ENCODE results near the gene COL13A1. TPM values are rescaled to one million over a fixed set of nuclear protein-coding genes. Genes with fewer than 3 reads are reported as not detected.

COL13A1 gene
- total RNA-seq, 2 donors from 2014 or later: not detected

DNA sequence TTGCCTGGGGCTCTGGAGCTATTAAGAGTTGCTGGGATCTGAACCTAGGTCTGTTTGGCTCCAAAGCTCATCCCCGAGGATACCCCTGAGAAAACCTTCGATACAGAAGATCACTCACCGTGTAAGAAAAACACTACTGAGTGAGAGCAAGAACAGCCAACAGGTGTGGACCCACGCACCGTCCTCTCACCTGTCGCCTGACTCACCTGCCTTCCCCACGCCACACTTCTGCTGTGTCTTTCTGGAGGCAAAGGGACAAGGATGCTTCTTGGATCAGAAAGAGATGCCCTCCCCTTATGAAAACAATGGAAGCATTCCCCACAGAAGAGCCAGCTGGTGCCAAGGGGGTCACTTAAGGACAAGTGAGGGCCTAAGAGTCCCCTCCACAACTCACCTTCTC, 46.7 kb downstream of the COL13A1 start:
- Mint-ChIP-seq H3K27ac (no peak overlapping the region), H3K36me3 (no peaks in the 10 kb centered on the region), H3K4me3 (no peak overlapping the region), H3K4me1 (ENCODE audit: low read depth in 2 of 2) (peaks cover 0 to 16% of the 10 kb centered on the region in 2 donors), H3K9me3 (no peaks in the 10 kb centered on the region), H3K27me3 (peaks cover 5 to 9% of the 10 kb centered on the region in 2 donors)
- ATAC-seq: no peak
- DNase-seq (ENCODE audit: low spot score): no peak

DNA sequence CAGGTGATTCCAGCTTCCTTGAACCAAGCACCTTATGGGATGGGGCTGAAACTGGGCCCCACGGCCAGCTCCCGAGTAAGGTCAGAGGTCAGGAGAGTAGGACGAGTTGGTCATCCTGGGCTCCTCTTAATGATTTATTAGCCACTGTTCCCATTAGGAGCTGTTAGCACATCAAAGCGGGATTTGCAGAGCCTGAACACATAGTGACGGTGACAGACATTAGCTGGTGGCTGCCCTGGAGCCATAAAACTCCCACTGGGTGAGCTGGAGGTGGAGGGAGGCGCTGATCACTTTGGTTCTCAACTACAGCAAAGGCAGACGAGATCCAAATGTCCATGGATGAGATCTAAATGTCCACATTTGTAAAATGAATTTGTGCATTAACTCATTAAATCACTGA, 48.1 kb downstream of the COL13A1 start:
- Mint-ChIP-seq H3K4me3 (no peak overlapping the region), H3K4me1 (ENCODE audit: low read depth in 2 of 2) (peaks cover 0 to 11% of the 10 kb centered on the region in 2 donors), H3K27ac (no peak overlapping the region), H3K36me3 (no peaks in the 10 kb centered on the region), H3K27me3 (peaks cover 8 to 9% of the 10 kb centered on the region in 2 donors), H3K9me3 (no peaks in the 10 kb centered on the region)
- DNase-seq (ENCODE audit: low spot score) (no peak), ATAC-seq (no peak)

DNA sequence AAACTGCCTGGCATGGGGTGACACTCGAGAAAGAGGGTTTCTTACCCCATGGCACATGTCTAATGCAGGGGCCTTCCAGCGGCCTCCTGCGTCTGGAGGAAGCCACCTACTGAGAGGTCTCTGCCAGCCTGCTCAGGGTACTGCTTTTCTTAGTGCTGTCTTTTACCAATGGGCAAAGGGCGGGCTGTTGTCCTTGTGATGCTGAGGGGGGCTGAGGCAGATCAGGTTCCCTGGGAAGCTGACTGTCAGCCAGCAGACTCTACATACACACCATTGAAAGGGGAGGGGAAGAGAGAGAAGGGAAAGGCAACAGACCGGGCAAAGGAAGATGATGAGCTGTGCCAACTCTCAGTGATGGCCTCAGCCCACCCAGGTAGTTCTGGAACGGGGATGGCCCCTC, 48.7 kb downstream of the COL13A1 start:
- Mint-ChIP-seq H3K9me3 (no peaks in the 10 kb centered on the region), H3K4me3 (no peak overlapping the region), H3K4me1 (ENCODE audit: low read depth in 2 of 2) (peaks cover 0 to 11% of the 10 kb centered on the region in 2 donors), H3K36me3 (no peaks in the 10 kb centered on the region), H3K27me3 (peaks cover 8 to 9% of the 10 kb centered on the region in 2 donors), H3K27ac (no peak overlapping the region)
- DNase-seq (ENCODE audit: low spot score): no peak
- no peak for ATAC-seq

DNA sequence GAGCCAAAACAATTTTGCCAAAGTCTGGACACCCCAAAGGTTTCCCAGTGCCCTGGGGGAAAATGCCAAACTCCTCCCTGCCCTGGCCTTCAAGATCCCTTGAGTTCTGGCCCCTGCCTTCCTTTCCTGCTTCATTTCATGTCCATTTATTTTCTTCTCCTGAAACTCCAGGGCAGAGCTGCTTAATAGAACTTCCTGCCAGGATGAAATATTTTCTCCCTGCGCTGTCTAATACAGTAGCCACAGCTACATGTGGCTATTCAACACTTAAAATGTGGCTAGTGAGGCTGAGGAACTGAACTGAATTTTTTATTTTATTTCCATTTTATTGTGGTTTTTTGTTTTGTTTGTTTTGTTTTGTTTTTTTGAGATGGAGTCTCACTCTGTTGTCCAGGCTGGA, 49.6 kb downstream of the COL13A1 start:
- no peak overlapping the region for H3K4me3 Mint-ChIP-seq
- H3K27me3 Mint-ChIP-seq: peaks cover 6 to 9% of the 10 kb centered on the region in 2 donors
- H3K27ac Mint-ChIP-seq: no peak overlapping the region

DNA sequence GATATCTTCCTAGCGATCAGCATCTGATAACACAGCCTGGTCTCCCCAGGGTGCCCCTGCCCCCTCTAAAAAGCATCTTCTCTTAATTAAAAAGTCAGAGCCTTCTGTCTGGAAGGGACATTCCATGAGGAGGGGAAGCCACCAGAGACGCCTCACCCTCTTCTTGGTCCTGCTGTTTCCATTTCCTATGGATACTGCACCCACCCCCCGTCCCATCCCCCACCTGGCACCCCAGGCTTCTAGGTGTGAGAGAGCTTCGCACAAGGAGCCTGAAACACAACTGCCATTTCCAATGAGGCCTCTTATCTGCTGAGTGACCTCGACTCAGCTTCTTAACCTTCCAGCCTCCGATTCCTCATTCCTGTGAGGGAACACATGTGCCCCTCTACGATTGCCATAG, 51.4 kb downstream of the COL13A1 start:
- H3K4me1 Mint-ChIP-seq (ENCODE audit: low read depth in 2 of 2): peaks cover 0 to 5% of the 10 kb centered on the region in 2 donors
- peaks cover 0 to 3% of the 10 kb centered on the region in 2 donors for H3K27me3 Mint-ChIP-seq
- H3K36me3 Mint-ChIP-seq: no peaks in the 10 kb centered on the region
- no peak overlapping the region for H3K27ac Mint-ChIP-seq
- no peak for DNase-seq (ENCODE audit: low spot score)
- no peak for ATAC-seq
- H3K4me3 Mint-ChIP-seq: no peak overlapping the region
- H3K9me3 Mint-ChIP-seq: no peaks in the 10 kb centered on the region

More for the DNA sequence above, 49.6 kb downstream of the COL13A1 start:
- DNase-seq (ENCODE audit: low spot score): no peak
- no peak for ATAC-seq
- no peaks in the 10 kb centered on the region for H3K36me3 Mint-ChIP-seq
- no peaks in the 10 kb centered on the region for H3K9me3 Mint-ChIP-seq
- peaks cover 0 to 9% of the 10 kb centered on the region in 2 donors for H3K4me1 Mint-ChIP-seq (ENCODE audit: low read depth in 2 of 2)

DNA sequence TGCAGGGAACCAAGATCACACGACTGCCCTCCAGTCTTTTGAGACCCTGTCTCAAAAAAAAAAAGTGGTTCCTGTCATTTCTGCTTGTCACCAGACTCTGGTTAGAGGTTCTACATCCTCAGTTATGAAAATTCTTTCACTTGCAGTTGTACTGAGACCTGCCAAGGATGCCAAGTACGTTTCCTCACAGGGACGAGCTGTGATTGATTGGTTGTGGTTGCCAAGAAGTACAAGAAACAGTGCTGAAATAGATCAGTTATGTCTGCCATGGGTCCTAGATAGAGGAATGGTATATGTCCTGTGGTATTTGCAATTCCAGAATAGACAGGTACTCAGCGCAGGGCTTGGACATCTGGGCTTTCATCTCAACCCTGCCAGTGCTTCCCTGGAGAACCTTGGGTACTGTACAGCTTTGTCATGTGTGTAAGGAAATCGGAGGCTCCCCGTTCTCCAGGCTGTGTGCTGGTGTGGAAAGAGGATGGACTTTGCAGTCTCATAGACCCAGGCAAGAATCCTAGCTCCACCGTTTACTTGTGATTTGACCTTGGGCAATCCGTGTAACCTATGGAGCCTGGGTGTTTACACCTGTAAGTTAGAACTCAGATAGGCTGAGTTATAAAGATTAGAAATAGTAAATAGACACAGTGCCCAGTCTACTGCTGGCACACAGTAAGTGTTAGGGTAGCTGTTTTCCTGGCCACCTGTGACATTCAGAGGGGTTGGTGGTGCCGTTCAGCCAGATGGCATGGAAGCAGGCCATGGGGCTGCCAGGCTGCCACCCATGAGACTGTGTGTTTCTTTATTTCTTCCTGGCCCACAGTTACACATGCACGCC, 53.0 kb downstream of the COL13A1 start:
- Mint-ChIP-seq H3K36me3 (no peaks in the 10 kb centered on the region), H3K27me3 (peaks cover 0 to 3% of the 10 kb centered on the region in 2 donors), H3K27ac (no peak overlapping the region), H3K4me3 (no peak overlapping the region), H3K9me3 (no peaks in the 10 kb centered on the region), H3K4me1 (ENCODE audit: low read depth in 2 of 2) (peaks cover 0 to 5% of the 10 kb centered on the region in 2 donors)
- DNase-seq (ENCODE audit: low spot score): no peak
- ATAC-seq: no peak

DNA sequence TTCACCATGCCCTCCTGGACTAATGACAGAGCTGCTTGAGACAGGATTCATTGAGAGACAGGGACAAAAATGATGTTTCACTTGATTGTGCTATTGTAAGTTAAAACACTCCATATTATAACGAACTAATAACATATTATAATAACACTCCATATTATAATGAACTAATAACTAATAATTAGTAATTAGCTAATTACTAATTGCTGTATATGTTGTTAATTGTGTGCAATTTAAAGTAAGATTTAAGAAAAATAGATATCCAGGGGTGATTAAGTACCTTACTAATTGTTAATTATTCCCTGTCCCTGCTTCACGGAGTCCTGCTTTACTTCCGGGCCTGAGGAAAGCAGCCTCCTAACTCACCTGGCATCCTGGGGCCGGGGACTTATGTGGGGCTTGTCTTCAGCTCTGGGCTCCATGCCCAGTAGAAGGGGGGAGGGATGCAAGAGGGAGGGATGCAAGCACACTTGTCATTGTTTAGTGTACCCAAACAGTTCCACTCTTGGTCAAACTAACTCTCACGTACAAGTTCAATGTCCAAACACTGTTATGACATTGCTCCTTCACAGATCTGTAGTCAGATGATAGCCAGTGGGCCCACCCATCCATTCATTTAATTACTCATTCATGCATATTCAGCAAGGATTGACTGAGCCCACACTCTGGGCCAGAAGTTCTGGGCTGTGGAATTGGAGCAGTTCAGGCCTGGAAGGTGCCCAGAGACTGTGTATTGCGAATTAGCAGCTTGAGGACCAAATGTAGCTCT, 53.8 kb downstream of the COL13A1 start:
- no peak for ATAC-seq

DNA sequence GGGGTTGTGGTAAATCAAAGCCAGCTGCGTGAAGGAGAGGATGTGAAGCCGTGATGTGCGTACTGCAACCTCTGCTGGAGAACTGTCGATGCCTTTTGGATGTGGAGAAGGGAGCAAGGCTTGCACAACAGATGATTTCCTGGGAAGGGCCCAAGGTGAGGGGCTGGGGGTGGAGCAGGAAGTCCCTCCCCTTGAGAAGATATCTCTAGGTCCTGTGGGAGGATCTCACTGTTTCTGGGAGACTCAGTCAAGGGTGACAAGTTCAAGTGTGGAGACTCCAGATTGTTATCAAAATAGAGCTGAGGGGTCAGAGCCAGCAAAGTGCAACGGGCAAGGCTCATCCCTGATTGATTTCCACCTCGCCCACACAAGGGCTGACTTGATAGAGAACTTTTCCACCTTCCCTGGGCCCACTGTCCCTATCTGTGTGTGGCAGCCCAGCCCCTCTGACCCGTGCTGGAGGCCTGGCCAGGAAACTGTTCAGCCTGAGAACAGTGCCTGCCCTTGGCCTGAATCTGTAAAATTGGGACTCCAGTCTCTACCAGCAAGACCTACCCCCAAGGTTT, 55.0 kb downstream of the COL13A1 start:
- peaks cover 0 to 5% of the 10 kb centered on the region in 2 donors for H3K4me1 Mint-ChIP-seq (ENCODE audit: low read depth in 2 of 2)
- peaks cover 0 to 3% of the 10 kb centered on the region in 2 donors for H3K27me3 Mint-ChIP-seq
- no peak overlapping the region for H3K4me3 Mint-ChIP-seq
- no peak for DNase-seq (ENCODE audit: low spot score)
- no peaks in the 10 kb centered on the region for H3K9me3 Mint-ChIP-seq
- no peaks in the 10 kb centered on the region for H3K36me3 Mint-ChIP-seq
- no peak overlapping the region for H3K27ac Mint-ChIP-seq
- no peak for ATAC-seq

More for the DNA sequence above, 53.8 kb downstream of the COL13A1 start:
- H3K4me1 Mint-ChIP-seq (ENCODE audit: low read depth in 2 of 2): peaks cover 0 to 5% of the 10 kb centered on the region in 2 donors
- H3K9me3 Mint-ChIP-seq: no peaks in the 10 kb centered on the region
- peaks cover 0 to 3% of the 10 kb centered on the region in 2 donors for H3K27me3 Mint-ChIP-seq
- H3K27ac Mint-ChIP-seq: no peak overlapping the region
- no peak for DNase-seq (ENCODE audit: low spot score)
- H3K36me3 Mint-ChIP-seq: no peaks in the 10 kb centered on the region
- no peak overlapping the region for H3K4me3 Mint-ChIP-seq

DNA sequence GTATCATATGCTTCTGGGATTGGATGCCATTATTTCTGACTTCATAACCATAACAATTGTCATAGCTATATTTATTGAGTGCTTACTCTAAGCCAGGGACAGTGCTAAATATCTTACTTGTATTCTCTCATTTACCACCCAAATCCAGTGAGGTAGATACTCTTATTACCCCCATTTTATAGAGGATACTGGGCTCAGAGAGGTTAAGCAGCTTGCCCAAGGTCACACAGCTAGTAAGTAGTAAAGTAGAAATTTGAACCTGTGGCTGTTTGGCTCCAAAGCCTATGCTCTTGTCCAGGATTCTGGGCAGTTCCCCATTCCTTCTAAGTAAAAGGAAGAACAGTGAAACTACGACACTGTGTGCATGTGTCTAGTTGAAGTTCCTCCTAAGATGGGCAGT, 56.5 kb downstream of the COL13A1 start:
- H3K36me3 Mint-ChIP-seq: no peaks in the 10 kb centered on the region
- H3K9me3 Mint-ChIP-seq: no peaks in the 10 kb centered on the region
- DNase-seq (ENCODE audit: low spot score): no peak
- ATAC-seq: no peak
- peaks cover 0 to 5% of the 10 kb centered on the region in 2 donors for H3K4me1 Mint-ChIP-seq (ENCODE audit: low read depth in 2 of 2)
- H3K27me3 Mint-ChIP-seq: peaks cover 0 to 3% of the 10 kb centered on the region in 2 donors
- no peak overlapping the region for H3K27ac Mint-ChIP-seq
- H3K4me3 Mint-ChIP-seq: no peak overlapping the region

DNA sequence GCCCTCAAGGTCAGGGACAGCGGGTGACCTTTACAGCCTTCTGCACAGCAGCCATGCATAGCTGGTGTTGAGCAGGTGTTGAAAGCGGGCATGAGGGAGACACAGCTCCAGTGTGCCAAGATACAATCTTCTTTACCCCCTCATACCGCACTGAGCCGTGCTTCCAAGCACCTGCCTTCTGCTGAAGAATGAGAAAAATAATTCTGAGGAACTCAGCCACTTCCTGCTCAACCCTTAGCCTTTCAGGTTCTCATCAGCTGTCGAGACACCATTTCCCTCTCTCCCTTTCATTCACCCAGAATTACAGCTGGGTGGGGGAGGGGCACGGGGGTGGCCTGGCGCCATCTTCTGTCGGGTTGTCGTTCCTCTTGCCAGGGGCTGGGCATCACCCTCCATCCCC, 58.6 kb downstream of the COL13A1 start:
- Mint-ChIP-seq H3K4me3 (no peak overlapping the region), H3K27ac (no peak overlapping the region), H3K36me3 (no peaks in the 10 kb centered on the region), H3K4me1 (ENCODE audit: low read depth in 2 of 2) (peaks cover 0 to 7% of the 10 kb centered on the region in 2 donors), H3K27me3 (no peaks in the 10 kb centered on the region), H3K9me3 (no peaks in the 10 kb centered on the region)
- DNase-seq (ENCODE audit: low spot score) (no peak), ATAC-seq (no peak)

DNA sequence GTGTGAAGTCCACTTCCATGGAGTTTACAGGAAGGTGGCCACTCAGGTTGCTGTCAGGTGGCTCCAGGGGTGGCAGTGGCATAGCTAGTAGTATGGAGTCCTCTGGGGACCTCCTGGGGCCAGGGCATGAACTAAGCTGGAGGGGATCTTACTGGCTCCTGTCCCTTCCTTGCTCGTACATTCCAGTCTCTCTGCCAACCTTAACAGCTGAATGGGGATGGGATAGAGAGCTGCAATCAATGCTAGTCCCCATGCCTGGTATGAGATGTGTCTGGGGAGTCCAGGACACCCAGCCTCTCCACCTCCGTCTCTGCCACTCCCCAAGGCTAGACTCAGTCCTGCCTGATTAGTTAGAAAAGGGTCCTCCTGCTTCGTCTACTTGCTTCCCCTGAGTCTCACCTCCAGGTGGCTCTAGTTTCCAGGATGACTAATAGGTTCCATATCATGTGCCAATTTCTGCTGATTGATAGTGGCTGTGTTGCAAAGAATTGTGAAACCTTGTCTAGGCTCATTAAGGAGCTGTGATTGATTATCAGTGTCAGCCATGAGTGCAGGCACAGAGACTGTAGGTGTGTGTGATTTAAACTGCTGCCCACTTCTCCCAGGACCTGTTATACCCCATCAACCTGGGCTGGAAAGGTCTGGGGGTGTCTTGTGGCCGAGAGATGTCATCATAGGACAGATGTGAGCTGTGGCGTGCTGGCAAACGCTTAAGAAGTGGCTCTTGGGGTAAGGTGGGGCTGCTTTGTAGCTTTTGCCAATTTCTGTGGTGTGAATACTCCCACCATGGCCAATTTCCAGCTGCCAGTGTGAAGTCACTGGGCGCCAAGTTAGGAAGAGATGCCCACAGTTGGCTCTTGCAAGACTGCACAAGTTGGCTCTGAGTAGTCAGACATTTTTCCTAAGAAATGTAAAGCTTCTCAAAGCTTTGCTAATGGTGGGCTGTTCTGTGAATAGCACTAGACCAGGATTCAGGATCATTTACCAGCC, 59.8 kb downstream of the COL13A1 start:
- Mint-ChIP-seq H3K36me3 (no peaks in the 10 kb centered on the region), H3K27me3 (no peaks in the 10 kb centered on the region), H3K4me3 (no peak overlapping the region), H3K4me1 (ENCODE audit: low read depth in 2 of 2) (peaks cover 0 to 3% of the 10 kb centered on the region in 2 donors), H3K27ac (no peak overlapping the region), H3K9me3 (no peaks in the 10 kb centered on the region)
- no peak for DNase-seq (ENCODE audit: low spot score)
- ATAC-seq: no peak

DNA sequence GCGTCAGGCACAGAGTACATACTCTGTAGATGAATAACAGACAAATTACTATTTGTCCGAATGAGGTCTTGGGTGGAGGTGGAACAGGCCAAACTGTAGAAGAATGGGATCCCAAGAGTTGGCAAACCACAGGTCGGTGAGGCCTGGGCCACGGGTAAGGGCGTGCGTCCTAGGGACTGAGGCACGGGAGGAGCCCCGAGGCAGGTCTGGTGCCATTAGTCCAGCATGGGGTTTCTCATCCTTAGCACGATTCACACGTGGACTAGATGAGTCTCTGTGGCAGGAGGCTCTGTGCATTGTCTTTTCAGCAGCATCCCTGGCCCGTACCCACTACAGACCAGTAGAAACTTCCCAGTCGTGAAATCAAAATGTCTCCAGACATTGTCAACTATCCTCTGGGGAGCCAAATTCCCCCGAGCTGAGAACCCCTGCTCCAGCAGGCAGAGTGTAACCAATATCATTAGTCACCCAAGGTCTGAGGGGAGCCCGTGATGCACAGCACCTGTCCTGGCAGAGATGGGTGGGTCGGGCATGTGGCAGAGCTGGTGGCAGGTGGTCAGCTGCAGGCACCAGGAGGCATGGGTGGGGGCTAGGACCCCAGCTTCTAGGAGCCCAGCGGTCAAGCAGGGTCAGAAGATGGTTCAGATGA, 61.3 kb downstream of the COL13A1 start:
- Mint-ChIP-seq H3K4me1 (ENCODE audit: low read depth in 2 of 2) (peaks cover 0 to 3% of the 10 kb centered on the region in 2 donors), H3K27me3 (no peaks in the 10 kb centered on the region), H3K36me3 (no peaks in the 10 kb centered on the region), H3K9me3 (no peaks in the 10 kb centered on the region), H3K4me3 (no peak overlapping the region), H3K27ac (no peak overlapping the region)
- ATAC-seq (no peak), DNase-seq (ENCODE audit: low spot score) (no peak)

DNA sequence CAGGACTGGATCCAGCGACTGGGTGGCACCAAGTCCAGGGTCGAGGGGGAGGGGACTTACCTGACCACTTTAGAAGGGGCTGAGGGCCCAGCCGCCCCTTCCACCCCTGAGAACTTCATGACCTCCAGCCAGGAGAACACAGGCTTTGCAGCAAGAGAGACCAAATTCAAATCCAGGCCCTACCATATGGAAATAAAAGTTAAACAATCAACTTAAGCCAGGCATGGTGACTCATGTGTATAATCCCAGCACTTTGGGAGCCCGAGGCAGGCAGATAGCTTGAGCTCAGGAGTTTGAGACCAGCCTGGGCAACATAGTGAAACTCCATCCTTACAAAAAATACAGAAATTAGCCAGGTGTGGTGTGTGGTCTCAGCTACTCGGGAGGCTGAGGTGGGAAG, 61.9 kb downstream of the COL13A1 start:
- Mint-ChIP-seq H3K36me3 (no peaks in the 10 kb centered on the region), H3K4me3 (no peak overlapping the region), H3K27ac (no peak overlapping the region), H3K27me3 (no peaks in the 10 kb centered on the region), H3K4me1 (ENCODE audit: low read depth in 2 of 2) (peaks cover 0 to 3% of the 10 kb centered on the region in 2 donors), H3K9me3 (no peaks in the 10 kb centered on the region)
- DNase-seq (ENCODE audit: low spot score) (no peak), ATAC-seq (no peak)

Measured in natural killer cell treated with Interleukin-12 subunit alpha and Interleukin-12 subunit beta and Interleukin-15 and Interleukin-18, amount 100 ng/mL, for 72 hours (primary cell).